Mesendoderm (in vitro differentiated cells): ENCODE measurements around the gene PCSK6.
"Not testable (repeated sequence)": the region's sequence is repeated elsewhere in the genome, so short reads cannot be mapped to it uniquely, and the experiment has no call there.

Experiments used
- DNase-seq: peaks from one replicate; pipeline ENCODE4 v3.0.0; 2013
- H2AK5ac ChIP-seq: 2 replicates; pipeline ENCODE4 v1.6.1; 2013; ENCODE audit warnings: low read length, inconsistent platforms
- H2BK120ac ChIP-seq: 2 replicates; pipeline ENCODE4 v1.6.1; 2013; ENCODE audit warnings: low read depth, mild to moderate bottlenecking, low read length, moderate library complexity, mixed read lengths
- H2BK15ac ChIP-seq: replicated peaks from 2 replicates; pipeline ENCODE4 v1.6.1; 2013; ENCODE audit warnings: low read depth, mild to moderate bottlenecking, moderate library complexity
- H2BK5ac ChIP-seq: 2 replicates; pipeline ENCODE4 v1.6.1; 2013; ENCODE audit warnings: low read length, inconsistent platforms
- H3K18ac ChIP-seq: 2 replicates; pipeline ENCODE4 v1.6.1; 2013; ENCODE audit warnings: mild to moderate bottlenecking, low read length, mixed read lengths
- H3K23ac ChIP-seq: one replicate; pipeline ENCODE4 v1.6.1; 2013; ENCODE audit warnings: low read length
- H3K27ac ChIP-seq: 2 replicates; pipeline ENCODE4 v1.5.1; 2013; ENCODE audit warnings: low read depth, mild to moderate bottlenecking, inconsistent platforms, low read length, moderate library complexity
- H3K27me3 ChIP-seq: 2 replicates; pipeline ENCODE4 v1.6.1; 2013; ENCODE audit warnings: low read length, control low read depth, mild to moderate bottlenecking, inconsistent platforms; ENCODE audit not compliant: insufficient read depth, poor library complexity
- H3K36me3 ChIP-seq: 2 replicates; pipeline ENCODE4 v1.6.1; 2013; ENCODE audit warnings: low read length, inconsistent platforms; ENCODE audit not compliant: control insufficient read depth, insufficient read depth
- H3K4ac ChIP-seq: one replicate; pipeline ENCODE4 v1.6.1; 2013; ENCODE audit warnings: low read depth, mild to moderate bottlenecking, low read length, moderate library complexity
- H3K4me1 ChIP-seq: 2 replicates; pipeline ENCODE4 v1.6.1; 2013; ENCODE audit warnings: low read depth, low read length, inconsistent platforms; ENCODE audit not compliant: control insufficient read depth
- H3K4me2 ChIP-seq: 2 replicates; pipeline ENCODE4 v1.6.1; 2013; ENCODE audit warnings: low read length
- H3K4me3 ChIP-seq: 2 replicates; pipeline ENCODE4 v1.5.1; 2013; ENCODE audit warnings: mild to moderate bottlenecking, low read length
- H3K56ac ChIP-seq: one replicate; pipeline ENCODE4 v1.6.1; 2013; ENCODE audit warnings: low read length
- H3K79me1 ChIP-seq: 2 replicates; pipeline ENCODE4 v1.6.1; 2013; ENCODE audit warnings: low read length, inconsistent platforms
- H3K79me2 ChIP-seq: 2 replicates; pipeline ENCODE4 v1.6.1; 2013; ENCODE audit warnings: mild to moderate bottlenecking, low read length; ENCODE audit not compliant: control insufficient read depth, insufficient read depth
- H3K9ac ChIP-seq: 2 replicates; pipeline ENCODE4 v1.6.1; 2013; ENCODE audit warnings: low read length, inconsistent platforms
- H4K5ac ChIP-seq: one replicate; pipeline ENCODE4 v1.6.1; 2013; ENCODE audit warnings: low read length
- H4K8ac ChIP-seq: one replicate; pipeline ENCODE4 v1.6.1; 2013; ENCODE audit warnings: low read depth, mild to moderate bottlenecking, control low read depth, low read length, moderate library complexity
- WGBS: extraction: QIAGEN DNeasy Blood & Tissue Kit; methylation state at CpG from one replicate; pipeline ENCODE4 v1.1.7; 2013; ENCODE audit warnings: low lambda C conversion rate, missing lambda C conversion rate; ENCODE audit not compliant: insufficient coverage; ENCODE audit errors: extremely low coverage; 5-methylcytosine and 5-hydroxymethylcytosine counted together

Gene PCSK6

GRCh38 chr15:101469520-101470288 lies 19.8 kb downstream of the PCSK6 start:
- H3K36me3 ChIP-seq: no peaks in the 10 kb centered on the region
- H3K4me3 ChIP-seq: no peak overlapping the region
- DNase-seq: no peak
- no peaks in the 10 kb centered on the region for H3K79me2 ChIP-seq
- H3K4me1 ChIP-seq: no peaks in the 10 kb centered on the region
- no CpG with 5 or more reads among the region's 21 CpGs for WGBS
- H3K79me1 ChIP-seq: no peaks in the 10 kb centered on the region
- H3K4me2 ChIP-seq: no peak overlapping the region
- no peak overlapping the region for H3K4ac ChIP-seq
- no peak overlapping the region for H3K18ac ChIP-seq
- H2BK15ac ChIP-seq: no peak overlapping the region
- no peak overlapping the region for H3K9ac ChIP-seq
- H3K23ac ChIP-seq: no peak overlapping the region
- no peak overlapping the region for H4K8ac ChIP-seq
- no peak overlapping the region for H3K56ac ChIP-seq
- H2BK5ac ChIP-seq: no peak overlapping the region
- H2AK5ac ChIP-seq: no peak overlapping the region
- no peaks in the 10 kb centered on the region for H3K27me3 ChIP-seq
- H4K5ac ChIP-seq: no peak overlapping the region
- no peak overlapping the region for H2BK120ac ChIP-seq
- no peak overlapping the region for H3K27ac ChIP-seq

GRCh38 chr15:101466188-101466587 lies 23.3 kb downstream of the PCSK6 start:
- no CpG with 5 or more reads among the region's 9 CpGs for WGBS
- Histone ChIP-seq H2AK5ac (no peak overlapping the region), H3K27me3 (no peaks in the 10 kb centered on the region), H3K23ac (no peak overlapping the region), H3K4me2 (no peak overlapping the region), H2BK5ac (no peak overlapping the region), H3K79me2 (no peaks in the 10 kb centered on the region), H3K18ac (no peak overlapping the region), H2BK120ac (no peak overlapping the region), H3K36me3 (no peaks in the 10 kb centered on the region), H4K5ac (no peak overlapping the region), H3K4me3 (no peak overlapping the region), H3K4me1 (no peaks in the 10 kb centered on the region), H3K27ac (no peak overlapping the region), H2BK15ac (no peak overlapping the region), H3K56ac (no peak overlapping the region), H3K9ac (no peak overlapping the region), H3K4ac (no peak overlapping the region), H3K79me1 (no peaks in the 10 kb centered on the region), H4K8ac (no peak overlapping the region)
- no peak for DNase-seq

GRCh38 chr15:101464999-101465669 lies 24.4 kb downstream of the PCSK6 start:
- Histone ChIP-seq H2BK15ac (no peak overlapping the region), H3K23ac (no peak overlapping the region), H3K4me3 (no peak overlapping the region), H3K56ac (no peak overlapping the region), H3K27me3 (no peaks in the 10 kb centered on the region), H2BK5ac (no peak overlapping the region), H2AK5ac (no peak overlapping the region), H3K79me2 (no peaks in the 10 kb centered on the region), H3K36me3 (no peaks in the 10 kb centered on the region), H3K4ac (no peak overlapping the region), H4K8ac (no peak overlapping the region), H2BK120ac (no peak overlapping the region), H3K27ac (no peak overlapping the region), H4K5ac (no peak overlapping the region), H3K9ac (no peak overlapping the region), H3K18ac (no peak overlapping the region), H3K4me2 (no peak overlapping the region), H3K79me1 (no peaks in the 10 kb centered on the region), H3K4me1 (no peaks in the 10 kb centered on the region)
- no peak for DNase-seq
- WGBS: no CpG with 5 or more reads among the region's 16 CpGs

GRCh38 chr15:101464256-101464998 lies 25.1 kb downstream of the PCSK6 start:
- Histone ChIP-seq H4K8ac (no peak overlapping the region), H3K4me2 (no peak overlapping the region), H3K18ac (no peak overlapping the region), H3K27me3 (no peaks in the 10 kb centered on the region), H3K56ac (no peak overlapping the region), H2BK15ac (no peak overlapping the region), H3K79me1 (no peaks in the 10 kb centered on the region), H4K5ac (no peak overlapping the region), H2AK5ac (no peak overlapping the region), H2BK5ac (no peak overlapping the region), H3K4me1 (no peaks in the 10 kb centered on the region), H3K23ac (no peak overlapping the region), H3K36me3 (no peaks in the 10 kb centered on the region), H3K4ac (no peak overlapping the region), H3K27ac (no peak overlapping the region), H2BK120ac (no peak overlapping the region), H3K79me2 (no peaks in the 10 kb centered on the region), H3K9ac (no peak overlapping the region), H3K4me3 (no peak overlapping the region)
- WGBS: no CpG with 5 or more reads among the region's 20 CpGs
- DNase-seq: no peak

GRCh38 chr15:101463696-101464095 lies 25.8 kb downstream of the PCSK6 start:
- WGBS: no CpG with 5 or more reads among the region's 5 CpGs
- not testable (repeated sequence) for H2BK15ac ChIP-seq, H3K79me1 ChIP-seq

More at GRCh38 chr15:101463696-101464095, 25.8 kb downstream of the PCSK6 start:
- H3K4ac ChIP-seq, H3K23ac ChIP-seq, H3K4me2 ChIP-seq, H3K36me3 ChIP-seq, H3K4me1 ChIP-seq, H2BK120ac ChIP-seq, H3K9ac ChIP-seq, H3K56ac ChIP-seq, H3K18ac ChIP-seq, H3K4me3 ChIP-seq, H4K8ac ChIP-seq, H3K27me3 ChIP-seq, H3K79me2 ChIP-seq, H4K5ac ChIP-seq, H3K27ac ChIP-seq, H2BK5ac ChIP-seq, H2AK5ac ChIP-seq, DNase-seq: not testable (repeated sequence)
